AG20443 (cell line): ENCODE data around the gene PRKCA.

ENCODE experiments used
- DNase-seq: peaks from one replicate; pipeline ENCODE4 v3.0.0; 2012; ENCODE audit warnings: low spot score, mixed read lengths

The PRKCA gene

GRCh38 chr17:66746736-66747135 is 444.3 kb downstream of the PRKCA start:
- DNase-seq: no peak

GRCh38 chr17:66747578-66748275 is 445.3 kb downstream of the PRKCA start:
- DNase-seq: peak; percentile 52

- no peak for DNase-seq
Measured at GRCh38 chr17:66748578-66748977, 446.2 kb downstream of the PRKCA start.

- no peak for DNase-seq
Measured at GRCh38 chr17:66749217-66749832, 446.9 kb downstream of the PRKCA start.

GRCh38 chr17:66750116-66750515 is 447.7 kb downstream of the PRKCA start:
- no peak for DNase-seq

- DNase-seq: no peak
Measured at GRCh38 chr17:66750781-66751543, 448.5 kb downstream of the PRKCA start.

- DNase-seq: no peak
Measured at GRCh38 chr17:66751771-66752170, 449.4 kb downstream of the PRKCA start.

GRCh38 chr17:66752411-66752810 is 450.0 kb downstream of the PRKCA start:
- no peak for DNase-seq

- DNase-seq: no peak
Measured at GRCh38 chr17:66753126-66753920, 450.9 kb downstream of the PRKCA start.

- DNase-seq: no peak
Measured at GRCh38 chr17:66755101-66755943, 452.9 kb downstream of the PRKCA start.

- no peak for DNase-seq
Measured at GRCh38 chr17:66755944-66756290, 453.5 kb downstream of the PRKCA start.

- no peak for DNase-seq
Measured at GRCh38 chr17:66760324-66760723, 457.9 kb downstream of the PRKCA start.

- no peak for DNase-seq
Measured at GRCh38 chr17:66762276-66762675, 459.9 kb downstream of the PRKCA start.

GRCh38 chr17:66763056-66763455 is 460.6 kb downstream of the PRKCA start:
- no peak for DNase-seq

GRCh38 chr17:66764506-66764905 is 462.1 kb downstream of the PRKCA start:
- DNase-seq: no peak

- no peak for DNase-seq
Measured at GRCh38 chr17:66767154-66767933, 464.9 kb downstream of the PRKCA start.

- DNase-seq: no peak
Measured at GRCh38 chr17:66769911-66770310, 467.5 kb downstream of the PRKCA start.

GRCh38 chr17:66772148-66772812 is 469.9 kb downstream of the PRKCA start:
- DNase-seq: no peak

- no peak for DNase-seq
Measured at GRCh38 chr17:66775271-66775670, 472.9 kb downstream of the PRKCA start.

GRCh38 chr17:66775881-66776400 is 473.5 kb downstream of the PRKCA start:
- DNase-seq: no peak
